GM12864 (cell line): ENCODE measurements around the gene PZP.
A peak's percentile ranks its signal among the peaks of the same experiment; 100 is the strongest.

Experiments used
- DNase-seq: peaks from one replicate; pipeline ENCODE4 v3.0.0-alpha.2; 2011; ENCODE audit warnings: low read depth
- H3K4me3 ChIP-seq: 2 replicates; pipeline ENCODE4 v1.5.1; 2011; ENCODE audit warnings: mild to moderate bottlenecking, low read depth, low read length, control low read depth
- CTCF ChIP-seq: IDR thresholded peaks from 2 replicates; pipeline ENCODE4 v1.5.1; 2011; ENCODE audit warnings: low read depth, mild to moderate bottlenecking, moderate library complexity, low read length, control low read depth, inconsistent platforms; ENCODE audit errors: missing control alignments

PZP gene

GRCh38 chr12:9127484-9127883 lies 80.7 kb downstream of the PZP start:
- TF ChIP-seq CTCF = no peak
- no peak for DNase-seq
- no peak overlapping the region for H3K4me3 ChIP-seq

GRCh38 chr12:9124383-9125031 lies 83.7 kb downstream of the PZP start:
- no peak for DNase-seq
- no peak overlapping the region for H3K4me3 ChIP-seq
- TF ChIP-seq CTCF = no peak

- DNase-seq = no peak
- TF ChIP-seq CTCF = no peak
- H3K4me3 ChIP-seq = no peak overlapping the region
Observed at GRCh38 chr12:9123781-9124382, 84.3 kb downstream of the PZP start.

- H3K4me3 ChIP-seq = no peak overlapping the region
- TF ChIP-seq CTCF = no peak
- DNase-seq = no peak
Observed at GRCh38 chr12:9122091-9122609, 86.0 kb downstream of the PZP start.

- no peak for DNase-seq
- no peak overlapping the region for H3K4me3 ChIP-seq
- no peak for TF ChIP-seq CTCF
Observed at GRCh38 chr12:9120487-9121184, 87.6 kb downstream of the PZP start.

- TF ChIP-seq CTCF = no peak
- peak; percentile 30 for DNase-seq
Observed at GRCh38 chr12:9118158-9118557, 90.0 kb downstream of the PZP start.

More at GRCh38 chr12:9118158-9118557, 90.0 kb downstream of the PZP start:
- no peak overlapping the region for H3K4me3 ChIP-seq
